ENCODE measurements around the gene TNS4.
A peak's percentile ranks its signal among the peaks of the same experiment; 100 is the strongest.

The TNS4 gene

DNA sequence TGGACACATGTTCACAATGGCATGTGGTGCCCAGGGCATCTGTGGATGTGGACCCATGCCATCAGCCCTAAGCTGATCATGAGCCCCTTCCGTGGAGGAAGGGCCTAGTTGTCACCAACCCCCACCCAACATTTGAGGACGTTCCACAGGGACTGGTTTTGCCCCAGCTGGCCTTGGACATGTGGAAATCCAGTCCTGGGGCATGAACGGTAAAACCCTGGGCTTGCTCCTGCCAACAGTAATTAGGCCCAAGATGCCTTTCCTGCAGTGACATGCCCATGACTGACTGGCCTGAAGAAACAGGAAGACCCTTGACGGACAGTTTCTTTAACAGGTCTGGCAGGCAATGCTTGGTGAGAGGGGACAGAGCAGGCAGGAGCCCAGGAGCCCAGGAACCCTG, 7.7 kb downstream of the TNS4 start:
- no peak overlapping the region for H3K4me3 ChIP-seq (ENCODE audit: low read depth in 1 of 5, low read length in 5 of 5)
- H3K9ac ChIP-seq (ENCODE audit: low read length in 5 of 5): no peak overlapping the region
- no peaks in the 10 kb centered on the region for H3K36me3 ChIP-seq (ENCODE audit: control insufficient read depth in 5 of 5, insufficient read depth in 5 of 5, low read length in 5 of 5)
- no peak overlapping the region for H3K27ac ChIP-seq (ENCODE audit: low read depth, low read length)
- H3K27me3 ChIP-seq (ENCODE audit: control insufficient read depth in 5 of 5, insufficient read depth in 4 of 5, low read length in 5 of 5): no peaks in the 10 kb centered on the region
- H3K4me1 ChIP-seq (ENCODE audit: control insufficient read depth in 5 of 5, insufficient read depth in 5 of 5, low read length in 5 of 5): peaks cover 0 to 29% (median 16%) of the 10 kb centered on the region in 5 donors
- no peaks in the 10 kb centered on the region for H3K9me3 ChIP-seq (ENCODE audit: control insufficient read depth in 5 of 5, low read length in 5 of 5)

DNA sequence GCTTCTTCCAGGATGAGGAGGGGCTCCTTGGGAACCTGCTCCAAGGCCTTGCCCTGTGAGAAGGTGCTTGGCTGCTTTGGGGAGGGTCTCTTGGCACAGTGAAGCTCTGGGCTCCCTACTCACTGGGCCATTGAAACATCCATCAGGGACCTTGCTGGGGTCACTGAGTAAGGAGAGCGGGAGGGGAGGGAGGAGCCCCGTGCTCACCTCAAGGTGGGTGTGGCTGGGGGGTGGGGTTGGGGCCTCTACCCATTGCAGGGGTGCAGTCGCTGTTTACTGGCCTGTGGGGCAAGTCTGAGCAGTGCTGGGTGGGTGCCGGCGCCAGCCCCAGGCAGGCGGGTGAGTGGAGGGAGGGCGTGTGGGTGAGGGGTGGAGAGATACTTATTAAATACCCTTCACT, 9.9 kb downstream of the TNS4 start:
- Histone ChIP-seq H3K9me3 (ENCODE audit: control insufficient read depth in 5 of 5, low read length in 5 of 5) (no peaks in the 10 kb centered on the region), H3K27me3 (ENCODE audit: control insufficient read depth in 5 of 5, insufficient read depth in 4 of 5, low read length in 5 of 5) (no peaks in the 10 kb centered on the region), H3K4me1 (ENCODE audit: control insufficient read depth in 5 of 5, insufficient read depth in 5 of 5, low read length in 5 of 5) (peaks cover 0 to 26% (median 20%) of the 10 kb centered on the region in 5 donors), H3K9ac (ENCODE audit: low read length in 5 of 5) (no peak overlapping the region), H3K4me3 (ENCODE audit: low read depth in 1 of 5, low read length in 5 of 5) (no peak overlapping the region), H3K36me3 (ENCODE audit: control insufficient read depth in 5 of 5, insufficient read depth in 5 of 5, low read length in 5 of 5) (no peaks in the 10 kb centered on the region), H3K27ac (ENCODE audit: low read depth, low read length) (no peak overlapping the region)

DNA sequence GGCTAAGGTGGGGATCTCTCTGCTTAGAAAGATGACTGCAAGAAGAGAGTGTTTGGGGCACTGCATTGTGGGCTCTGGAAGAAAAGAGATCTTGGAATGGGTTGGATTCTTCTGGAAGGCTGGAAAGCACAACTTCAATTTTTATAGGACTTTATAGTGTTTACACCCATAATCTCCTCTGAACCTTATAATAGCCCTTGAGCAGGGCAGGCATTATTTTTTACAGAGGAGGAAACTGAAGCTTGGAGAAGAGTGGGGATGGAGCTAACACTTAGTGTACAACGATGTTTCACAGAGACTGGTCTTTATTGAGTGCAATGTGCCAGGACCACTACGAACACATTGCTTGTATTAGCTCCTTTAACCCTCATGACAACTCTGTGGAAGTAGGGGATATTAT, 10.4 kb downstream of the TNS4 start:
- no peak overlapping the region for H3K4me3 ChIP-seq (ENCODE audit: low read depth in 1 of 5, low read length in 5 of 5)
- no peak overlapping the region for H3K27ac ChIP-seq (ENCODE audit: low read depth, low read length)
- no peak overlapping the region for H3K9ac ChIP-seq (ENCODE audit: low read length in 5 of 5)
- H3K36me3 ChIP-seq (ENCODE audit: control insufficient read depth in 5 of 5, insufficient read depth in 5 of 5, low read length in 5 of 5): no peaks in the 10 kb centered on the region
- H3K4me1 ChIP-seq (ENCODE audit: control insufficient read depth in 5 of 5, insufficient read depth in 5 of 5, low read length in 5 of 5): peaks cover 2 to 28% (median 24%) of the 10 kb centered on the region in 5 donors
- no peaks in the 10 kb centered on the region for H3K9me3 ChIP-seq (ENCODE audit: control insufficient read depth in 5 of 5, low read length in 5 of 5)
- no peaks in the 10 kb centered on the region for H3K27me3 ChIP-seq (ENCODE audit: control insufficient read depth in 5 of 5, insufficient read depth in 4 of 5, low read length in 5 of 5)

DNA sequence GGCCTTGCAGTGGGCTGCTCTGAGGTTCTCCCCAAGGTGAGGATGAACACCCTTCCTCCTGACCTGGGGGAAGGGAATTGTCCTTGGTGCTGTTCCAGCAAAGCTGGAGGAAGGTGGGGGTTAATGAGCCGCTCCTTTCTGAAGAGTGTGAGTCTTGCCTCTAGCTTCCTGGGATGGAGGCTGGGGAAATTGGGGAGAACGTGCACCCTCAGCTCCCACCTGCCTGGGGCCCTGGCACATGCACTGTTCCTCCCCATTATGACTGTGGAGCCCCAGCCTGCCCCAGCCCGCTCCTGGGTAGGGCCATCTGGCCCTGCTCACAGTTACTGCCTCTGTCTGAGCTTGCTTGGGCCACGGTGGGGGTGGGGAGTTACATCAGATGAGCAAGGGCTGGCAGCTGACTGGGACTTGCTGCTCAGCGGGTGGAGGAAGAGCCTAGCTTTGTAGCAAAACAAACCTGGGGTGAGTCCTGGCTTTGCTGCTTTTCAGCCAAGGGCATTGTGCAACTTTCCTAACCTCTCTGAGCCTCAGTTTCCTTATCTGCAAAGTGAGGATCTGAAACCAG, 11.1 kb downstream of the TNS4 start:
- peaks cover 2 to 30% (median 24%) of the 10 kb centered on the region in 5 donors for H3K4me1 ChIP-seq (ENCODE audit: control insufficient read depth in 5 of 5, insufficient read depth in 5 of 5, low read length in 5 of 5)
- no peaks in the 10 kb centered on the region for H3K36me3 ChIP-seq (ENCODE audit: control insufficient read depth in 5 of 5, insufficient read depth in 5 of 5, low read length in 5 of 5)
- no peak overlapping the region for H3K9ac ChIP-seq (ENCODE audit: low read length in 5 of 5)
- no peak overlapping the region for H3K27ac ChIP-seq (ENCODE audit: low read depth, low read length)
- H3K9me3 ChIP-seq (ENCODE audit: control insufficient read depth in 5 of 5, low read length in 5 of 5): no peaks in the 10 kb centered on the region
- no peak overlapping the region for H3K4me3 ChIP-seq (ENCODE audit: low read depth in 1 of 5, low read length in 5 of 5)
- no peaks in the 10 kb centered on the region for H3K27me3 ChIP-seq (ENCODE audit: control insufficient read depth in 5 of 5, insufficient read depth in 4 of 5, low read length in 5 of 5)

DNA sequence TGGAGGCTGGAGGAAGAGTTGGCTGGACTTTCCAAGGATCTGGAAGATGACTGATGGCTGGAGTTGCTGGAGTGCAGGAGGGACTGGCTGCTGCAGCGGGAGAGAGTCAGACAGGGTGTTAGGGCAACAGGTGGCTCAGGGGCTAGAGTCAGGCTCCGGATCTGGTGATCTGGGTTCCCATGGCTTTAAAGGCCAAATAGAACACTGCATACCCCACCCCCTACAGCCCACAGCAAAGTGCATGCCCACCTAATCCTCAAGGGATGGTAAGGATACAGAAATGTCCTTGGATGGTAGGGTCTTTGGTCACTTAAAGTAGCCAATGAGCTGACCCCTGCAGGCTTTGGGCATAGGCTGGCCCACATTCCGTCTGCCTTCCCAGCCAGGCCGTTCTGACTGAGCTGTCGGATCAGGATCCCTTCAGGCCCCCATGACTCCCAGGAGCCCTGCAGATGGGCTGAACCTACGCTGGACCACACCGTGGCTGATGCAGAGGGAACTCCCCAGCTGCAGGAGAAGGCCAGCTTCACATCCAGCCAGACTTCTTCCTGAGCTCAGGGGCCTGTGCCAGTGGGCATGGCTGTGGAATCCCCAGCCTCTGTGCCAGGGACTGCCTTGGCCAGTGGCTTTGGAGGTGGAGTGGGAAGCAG, 13.9 kb downstream of the TNS4 start:
- H3K36me3 ChIP-seq (ENCODE audit: control insufficient read depth in 5 of 5, insufficient read depth in 5 of 5, low read length in 5 of 5): no peaks in the 10 kb centered on the region
- H3K9me3 ChIP-seq (ENCODE audit: control insufficient read depth in 5 of 5, low read length in 5 of 5): no peaks in the 10 kb centered on the region
- no peak overlapping the region for H3K4me3 ChIP-seq (ENCODE audit: low read depth in 1 of 5, low read length in 5 of 5)
- no peaks in the 10 kb centered on the region for H3K27me3 ChIP-seq (ENCODE audit: control insufficient read depth in 5 of 5, insufficient read depth in 4 of 5, low read length in 5 of 5)
- H3K4me1 ChIP-seq (ENCODE audit: control insufficient read depth in 5 of 5, insufficient read depth in 5 of 5, low read length in 5 of 5): peaks cover 2 to 24% (median 21%) of the 10 kb centered on the region in 5 donors
- H3K27ac ChIP-seq (ENCODE audit: low read depth, low read length): no peak overlapping the region
- no peak overlapping the region for H3K9ac ChIP-seq (ENCODE audit: low read length in 5 of 5)

DNA sequence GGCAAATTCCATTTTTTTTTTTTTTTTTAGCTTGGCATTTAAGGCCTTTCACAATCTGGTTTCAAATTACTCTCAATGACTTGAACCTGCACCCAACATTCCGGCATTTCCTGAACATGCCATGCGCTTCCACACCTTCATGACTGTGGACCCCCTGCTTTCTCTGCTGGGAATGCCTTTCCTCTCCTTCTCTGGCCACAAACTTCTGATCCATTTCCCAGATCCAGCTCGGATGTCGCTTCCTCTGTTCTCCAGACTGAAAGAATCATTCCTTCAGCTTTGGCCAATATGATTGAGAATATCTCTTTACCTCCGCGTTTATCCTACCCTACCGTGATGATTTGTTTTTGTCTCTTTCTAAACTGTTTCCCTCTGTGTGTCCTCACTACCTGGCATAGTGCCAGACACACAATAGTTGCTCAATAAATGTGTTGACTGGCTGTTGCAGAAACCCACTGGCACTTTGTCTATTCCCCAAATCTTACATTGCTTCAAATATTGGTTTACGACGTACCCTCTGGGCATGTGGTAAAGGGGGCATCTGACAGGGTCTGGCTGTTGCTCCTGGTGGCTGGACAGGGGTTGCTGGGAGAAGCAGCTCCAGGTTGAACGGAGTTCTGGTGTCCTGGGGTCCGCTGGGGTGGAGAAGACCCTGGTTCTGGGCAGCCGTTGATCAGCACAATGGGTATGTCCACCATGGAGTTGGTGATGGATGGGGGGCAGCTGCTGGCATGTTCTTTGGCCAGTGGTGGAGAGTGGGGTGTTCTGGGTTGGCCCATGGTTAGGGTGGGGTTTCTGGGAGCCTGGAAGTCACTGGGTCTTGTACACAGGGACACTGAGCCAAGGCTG, 14.7 kb downstream of the TNS4 start:
- Histone ChIP-seq H3K27ac (ENCODE audit: low read depth, low read length) (no peak overlapping the region), H3K4me3 (ENCODE audit: low read depth in 1 of 5, low read length in 5 of 5) (no peak overlapping the region)

DNA sequence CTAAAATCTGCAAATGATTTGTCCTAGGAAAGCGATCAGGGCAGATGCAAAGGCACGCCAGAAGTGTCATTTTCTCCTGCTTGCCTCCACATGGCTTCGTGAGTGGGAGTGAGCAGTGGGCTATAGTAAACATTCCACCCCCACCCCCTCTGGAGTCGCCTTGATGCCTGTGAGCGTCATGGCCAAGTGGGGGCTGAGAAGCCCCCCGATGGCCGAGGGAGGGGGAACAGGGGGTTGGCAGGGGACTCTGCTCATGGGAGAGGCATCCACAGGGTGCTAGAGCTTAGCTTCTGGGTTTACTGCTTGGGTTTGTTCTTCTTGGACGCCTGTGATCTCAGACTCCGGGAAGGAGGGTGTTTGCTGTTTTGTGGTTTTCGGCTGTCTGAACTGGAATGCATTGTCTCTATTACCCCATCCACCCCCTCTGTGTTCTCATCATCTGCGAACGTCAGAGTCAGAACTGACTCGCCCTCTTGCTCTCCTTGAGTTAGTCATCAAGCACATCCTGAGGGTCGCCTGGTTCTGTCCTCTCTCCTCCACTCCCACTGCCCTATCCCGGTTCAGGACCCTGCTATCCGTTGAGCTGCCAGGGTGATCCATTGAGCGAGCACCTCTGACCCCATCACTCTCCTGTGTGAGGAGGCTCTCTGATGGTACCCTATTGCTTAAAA, 15.4 kb downstream of the TNS4 start:
- Histone ChIP-seq H3K4me3 (ENCODE audit: low read depth in 1 of 5, low read length in 5 of 5) (no peak overlapping the region), H3K9me3 (ENCODE audit: control insufficient read depth in 5 of 5, low read length in 5 of 5) (no peaks in the 10 kb centered on the region), H3K27ac (ENCODE audit: low read depth, low read length) (no peak overlapping the region), H3K9ac (ENCODE audit: low read length in 5 of 5) (peak overlapping the region in 1 of 5 donors; percentile 21), H3K36me3 (ENCODE audit: control insufficient read depth in 5 of 5, insufficient read depth in 5 of 5, low read length in 5 of 5) (no peaks in the 10 kb centered on the region), H3K4me1 (ENCODE audit: control insufficient read depth in 5 of 5, insufficient read depth in 5 of 5, low read length in 5 of 5) (peaks cover 2 to 24% (median 21%) of the 10 kb centered on the region in 5 donors), H3K27me3 (ENCODE audit: control insufficient read depth in 5 of 5, insufficient read depth in 4 of 5, low read length in 5 of 5) (no peaks in the 10 kb centered on the region)

More for the DNA sequence above, 14.7 kb downstream of the TNS4 start:
- H3K4me1 ChIP-seq (ENCODE audit: control insufficient read depth in 5 of 5, insufficient read depth in 5 of 5, low read length in 5 of 5): peaks cover 2 to 24% (median 21%) of the 10 kb centered on the region in 5 donors
- no peaks in the 10 kb centered on the region for H3K9me3 ChIP-seq (ENCODE audit: control insufficient read depth in 5 of 5, low read length in 5 of 5)
- H3K36me3 ChIP-seq (ENCODE audit: control insufficient read depth in 5 of 5, insufficient read depth in 5 of 5, low read length in 5 of 5): no peaks in the 10 kb centered on the region
- no peak overlapping the region for H3K9ac ChIP-seq (ENCODE audit: low read length in 5 of 5)
- H3K27me3 ChIP-seq (ENCODE audit: control insufficient read depth in 5 of 5, insufficient read depth in 4 of 5, low read length in 5 of 5): no peaks in the 10 kb centered on the region

DNA sequence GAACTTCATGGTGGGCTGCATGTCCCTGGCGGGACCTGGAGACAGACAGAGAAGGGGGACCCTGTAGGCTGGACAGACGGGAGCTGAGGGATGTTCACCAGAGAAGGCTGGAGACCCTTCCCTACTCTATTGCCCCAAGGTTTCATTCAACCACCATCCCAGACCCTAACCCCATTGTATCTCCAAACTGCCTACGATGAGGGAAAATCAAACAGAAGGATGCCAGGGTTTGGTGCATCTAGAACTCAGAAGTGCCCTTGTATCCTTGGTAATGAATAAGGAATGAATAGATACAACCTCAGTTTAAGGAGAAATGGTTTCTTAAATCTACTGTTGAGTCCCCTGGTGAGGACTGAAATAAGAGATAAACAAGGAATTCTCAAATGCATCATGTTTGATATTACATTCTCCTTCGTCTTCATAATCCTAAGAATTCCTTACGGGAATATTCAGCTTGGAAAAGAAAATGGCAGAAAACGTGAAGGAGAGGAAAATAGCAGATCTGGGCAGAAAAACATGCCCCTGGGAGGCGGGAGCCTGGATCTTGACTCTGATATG, 16.4 kb downstream of the TNS4 start:
- H3K9ac ChIP-seq (ENCODE audit: low read length in 5 of 5): no peak overlapping the region
- H3K27ac ChIP-seq (ENCODE audit: low read depth, low read length): no peak overlapping the region
- H3K27me3 ChIP-seq (ENCODE audit: control insufficient read depth in 5 of 5, insufficient read depth in 4 of 5, low read length in 5 of 5): no peaks in the 10 kb centered on the region
- peaks cover 2 to 23% (median 18%) of the 10 kb centered on the region in 5 donors for H3K4me1 ChIP-seq (ENCODE audit: control insufficient read depth in 5 of 5, insufficient read depth in 5 of 5, low read length in 5 of 5)
- no peaks in the 10 kb centered on the region for H3K9me3 ChIP-seq (ENCODE audit: control insufficient read depth in 5 of 5, low read length in 5 of 5)
- H3K36me3 ChIP-seq (ENCODE audit: control insufficient read depth in 5 of 5, insufficient read depth in 5 of 5, low read length in 5 of 5): no peaks in the 10 kb centered on the region
- no peak overlapping the region for H3K4me3 ChIP-seq (ENCODE audit: low read depth in 1 of 5, low read length in 5 of 5)

DNA sequence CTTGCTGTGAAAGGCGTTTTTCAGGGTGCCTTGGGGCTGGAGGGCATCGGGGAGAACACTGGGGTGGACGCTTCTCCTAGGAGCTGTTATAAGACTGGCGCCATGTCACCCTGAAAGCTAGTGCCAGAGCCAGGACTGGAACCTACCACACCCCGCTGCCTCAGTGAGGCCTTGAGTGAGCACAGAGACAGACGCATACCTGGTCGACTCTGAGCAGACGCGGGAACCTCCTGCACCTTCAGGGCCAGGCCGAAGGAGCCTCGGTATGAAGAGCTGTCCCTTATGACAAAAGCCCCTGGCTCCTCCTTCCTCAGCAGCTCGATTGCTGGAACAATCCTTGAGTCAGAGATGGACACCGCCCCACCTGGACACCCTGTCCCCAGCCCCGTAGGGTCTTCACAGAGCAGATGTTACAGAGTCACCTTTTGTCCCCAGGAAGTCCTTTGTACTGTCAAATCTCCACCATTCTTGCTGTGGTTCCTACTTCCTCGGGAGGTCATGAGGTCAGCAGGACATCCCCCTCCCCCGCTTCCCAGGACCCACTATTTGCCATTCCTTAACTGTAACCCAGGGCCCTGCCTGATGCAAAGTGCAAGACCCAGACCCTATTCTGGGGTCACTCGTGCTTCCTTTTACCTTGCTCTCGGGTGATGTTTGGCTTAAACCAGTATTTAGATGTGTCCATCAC, 17.0 kb downstream of the TNS4 start:
- no peaks in the 10 kb centered on the region for H3K36me3 ChIP-seq (ENCODE audit: control insufficient read depth in 5 of 5, insufficient read depth in 5 of 5, low read length in 5 of 5)
- peaks cover 0 to 2% (median 0%) of the 10 kb centered on the region in 5 donors for H3K27me3 ChIP-seq (ENCODE audit: control insufficient read depth in 5 of 5, insufficient read depth in 4 of 5, low read length in 5 of 5)
- H3K9ac ChIP-seq (ENCODE audit: low read length in 5 of 5): no peak overlapping the region
- H3K27ac ChIP-seq (ENCODE audit: low read depth, low read length): no peak overlapping the region
- no peaks in the 10 kb centered on the region for H3K9me3 ChIP-seq (ENCODE audit: control insufficient read depth in 5 of 5, low read length in 5 of 5)
- peaks cover 2 to 26% (median 18%) of the 10 kb centered on the region in 5 donors for H3K4me1 ChIP-seq (ENCODE audit: control insufficient read depth in 5 of 5, insufficient read depth in 5 of 5, low read length in 5 of 5)
- no peak overlapping the region for H3K4me3 ChIP-seq (ENCODE audit: low read depth in 1 of 5, low read length in 5 of 5)
